HT-29 (cell line): ENCODE measurements around the gene RGS7. TPM values are rescaled to one million over a fixed set of nuclear protein-coding genes. Genes with fewer than 3 reads are reported as not detected.

ENCODE experiments used
- DNase-seq: peaks from one replicate; pipeline ENCODE4 v3.0.0-alpha.2; 2015; ENCODE audit warnings: low spot score
- total RNA-seq: library from RNA; depleted of rRNA; stranded (reverse); fragments of >200 nt; shearing (Covaris generic); gene quantifications from 2 replicates; pipeline ENCODE4 v1.2.3, GENCODE V29; 2014

Gene RGS7
- total RNA-seq, 1 experiment from 2014 or later = 0.31 TPM

DNA sequence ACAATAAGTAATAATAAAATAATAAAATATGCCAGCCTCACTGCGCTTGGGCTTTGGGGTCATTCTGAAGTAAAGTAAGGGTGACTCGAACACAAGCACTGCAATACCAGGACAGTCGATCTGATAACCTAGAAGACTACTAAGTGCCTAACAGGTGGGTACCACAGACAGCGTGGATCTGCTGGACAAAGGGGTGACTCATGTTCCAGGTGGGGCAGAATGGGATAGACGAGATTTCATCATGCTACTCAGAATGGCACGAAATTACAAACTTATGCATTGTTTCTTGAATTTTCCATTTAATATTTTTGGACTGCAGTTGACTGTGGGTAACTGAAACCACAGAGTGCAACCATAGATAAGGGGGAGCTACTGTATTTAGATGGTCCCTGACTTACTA lies 523.9 kb downstream of the RGS7 start:
- no peak for DNase-seq

DNA sequence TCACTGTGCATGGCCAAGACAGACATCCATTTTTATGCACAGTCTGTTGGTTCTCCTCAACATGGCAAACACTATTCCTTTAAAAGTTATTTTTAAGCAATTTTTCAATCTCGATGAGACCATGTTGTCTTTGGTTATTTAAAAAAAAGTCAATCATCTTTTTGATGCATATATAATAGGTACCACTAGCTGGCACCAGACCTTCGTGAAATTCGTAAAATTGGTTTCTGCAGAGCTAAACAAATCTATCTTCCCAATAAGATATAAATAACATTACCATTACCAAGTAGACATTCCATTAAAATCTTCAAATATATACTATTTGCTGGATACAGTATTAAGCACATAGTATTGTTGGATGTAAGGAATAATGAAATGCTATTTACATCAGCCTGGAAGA lies 525.1 kb downstream of the RGS7 start:
- DNase-seq = no peak

DNA sequence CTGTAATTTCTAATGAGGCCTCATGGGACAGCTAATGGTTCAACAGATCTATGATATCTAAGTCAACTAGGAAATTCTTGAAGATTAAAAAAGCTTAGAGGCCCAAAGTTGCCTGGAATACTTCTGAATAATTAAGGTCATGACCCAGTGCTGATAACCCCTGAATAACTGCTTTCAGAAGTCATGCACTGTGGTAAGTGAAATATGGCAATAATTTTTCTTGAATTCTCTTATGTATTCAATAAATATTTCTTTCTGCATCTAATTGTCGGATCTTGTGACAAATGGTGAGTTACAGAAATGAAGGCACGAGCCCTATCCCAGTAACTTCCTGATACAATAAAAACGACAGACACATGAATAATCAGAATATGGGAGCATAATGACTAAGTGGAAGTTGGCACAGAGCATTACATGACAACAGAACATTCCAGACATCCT lies 525.8 kb downstream of the RGS7 start:
- peak; percentile 24 for DNase-seq

DNA sequence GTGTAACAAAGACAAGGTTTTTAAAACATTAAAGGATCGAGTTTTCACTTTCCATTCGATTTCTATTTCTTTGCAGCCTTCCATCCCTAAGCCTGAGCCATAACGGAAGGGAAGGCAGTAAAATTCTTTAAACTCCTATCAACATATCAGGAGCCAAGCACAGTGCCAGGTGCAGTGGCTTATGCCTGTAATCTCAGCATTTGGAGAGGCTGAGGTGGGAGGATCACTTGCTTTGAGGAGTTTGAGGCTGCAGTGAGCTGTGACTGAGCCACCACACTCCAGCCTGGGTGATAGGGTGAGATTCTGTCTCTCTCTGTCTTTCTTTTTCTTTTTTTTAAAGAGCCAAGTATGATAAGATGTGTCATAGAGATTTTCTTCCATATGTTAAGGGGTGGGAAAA lies 527.5 kb downstream of the RGS7 start:
- DNase-seq = no peak

DNA sequence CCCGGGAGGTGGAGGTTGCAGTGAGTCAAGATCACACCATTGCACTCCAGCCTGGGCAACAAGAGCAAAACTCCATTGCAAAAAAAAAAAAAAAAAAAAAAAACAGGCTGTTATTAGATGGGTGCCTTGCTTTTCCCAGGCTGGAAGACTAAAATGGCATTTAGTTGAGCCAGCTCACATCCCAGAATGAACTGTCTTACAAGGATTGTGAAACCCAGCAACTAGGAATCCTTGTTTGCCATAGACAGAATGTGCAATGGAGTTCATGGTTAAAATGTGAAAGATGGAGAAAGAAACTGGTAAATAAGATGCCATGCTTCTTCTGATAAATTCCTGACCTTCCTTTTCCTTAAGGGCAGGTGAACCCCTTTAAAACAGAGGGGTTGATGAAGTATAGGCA lies 529.2 kb downstream of the RGS7 start:
- DNase-seq = no peak

DNA sequence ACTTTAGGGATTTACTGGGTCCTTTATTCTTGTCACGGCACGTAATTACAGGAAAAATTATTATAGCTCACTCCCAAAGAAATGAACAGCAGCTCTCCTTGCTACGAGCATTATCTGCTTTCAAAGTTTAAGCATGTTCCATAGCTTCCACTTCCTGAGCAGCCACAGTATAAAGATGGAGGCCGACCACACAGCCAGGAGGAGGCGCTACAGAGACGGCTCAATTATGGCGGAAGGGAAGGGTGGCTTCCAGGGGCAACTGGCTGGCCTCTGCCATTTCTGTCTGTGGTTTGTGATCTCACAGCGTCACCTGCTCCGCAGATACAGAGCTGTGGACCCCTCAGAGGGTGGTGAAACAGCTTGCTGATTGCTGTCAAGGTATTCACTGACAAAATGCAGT lies 532.8 kb downstream of the RGS7 start:
- DNase-seq = no peak

DNA sequence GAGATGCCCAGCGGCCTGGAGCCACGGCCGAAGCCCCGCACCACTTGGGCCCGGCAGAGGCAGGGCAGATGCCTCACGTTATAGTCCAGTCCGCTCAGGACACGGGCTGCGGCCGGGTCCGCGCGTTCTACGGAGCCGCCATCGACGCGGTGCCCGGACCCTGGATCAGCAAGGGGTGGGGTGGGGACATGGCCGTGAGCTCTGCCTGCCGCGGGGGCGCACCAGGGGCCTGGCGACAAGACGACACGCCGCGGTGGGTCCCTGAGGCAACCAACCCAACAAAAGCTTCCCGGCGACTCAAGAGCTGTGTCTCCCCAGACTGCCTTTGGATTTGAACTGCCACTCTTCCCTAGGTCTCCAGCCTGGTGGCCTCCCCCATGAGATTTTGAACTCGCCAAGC lies 533.6 kb downstream of the RGS7 start:
- no peak for DNase-seq

DNA sequence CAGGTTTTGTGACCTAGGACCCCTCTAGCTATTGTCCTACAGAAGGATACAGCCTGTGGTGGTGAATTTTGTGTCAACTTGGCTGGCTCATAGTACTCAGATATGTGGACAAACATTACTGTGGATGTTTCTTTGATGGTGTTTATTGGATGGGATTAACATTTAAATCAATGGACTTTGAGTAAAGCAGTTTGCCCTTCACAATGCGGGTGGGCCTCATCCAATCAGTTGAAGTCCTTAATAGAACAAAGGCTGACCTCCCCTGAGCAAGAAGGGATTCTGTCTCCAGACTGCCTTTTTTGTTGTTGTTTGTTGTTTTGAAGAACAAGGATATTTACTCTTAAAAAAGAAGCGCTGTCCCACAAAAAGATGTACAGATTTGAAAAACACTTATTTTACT lies 535.1 kb downstream of the RGS7 start:
- no peak for DNase-seq

DNA sequence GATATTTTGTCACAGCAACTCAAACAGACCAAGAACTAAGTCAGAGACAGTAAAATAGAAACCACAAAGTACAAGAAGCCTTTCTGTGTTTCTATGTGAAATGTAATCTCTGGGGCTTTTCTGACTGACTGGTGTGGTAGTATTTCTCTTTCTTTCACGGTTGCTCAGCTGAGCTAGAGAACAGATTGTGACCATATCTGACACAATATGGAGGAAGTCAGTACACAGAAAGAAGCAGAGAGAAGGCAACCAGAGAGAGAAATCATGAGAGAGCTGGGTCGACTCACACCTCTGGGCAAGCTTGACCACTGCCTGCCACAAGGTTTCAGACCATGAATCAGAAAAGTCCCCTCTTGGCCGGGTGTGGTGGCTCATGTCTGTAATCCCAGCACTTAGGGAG lies 536.2 kb downstream of the RGS7 start:
- DNase-seq = no peak

DNA sequence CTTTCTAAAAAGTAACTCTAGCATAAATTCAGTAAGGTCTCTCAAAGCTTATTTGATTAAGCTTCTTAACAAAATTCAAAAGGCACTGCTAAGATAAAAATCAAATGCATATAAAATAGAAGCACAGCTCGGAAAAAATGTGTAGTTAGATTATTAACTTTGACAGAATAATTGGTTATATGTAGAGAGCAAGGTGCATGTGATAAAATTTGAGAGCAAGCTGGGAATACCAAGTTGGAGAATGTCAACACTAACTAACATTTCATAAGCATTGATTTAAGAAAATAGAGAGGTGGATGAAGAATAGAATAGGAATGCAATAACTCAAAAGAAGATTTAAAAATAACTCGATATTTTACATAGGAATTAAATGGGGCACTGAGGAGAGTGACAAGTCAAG lies 540.5 kb downstream of the RGS7 start:
- DNase-seq = no peak

DNA sequence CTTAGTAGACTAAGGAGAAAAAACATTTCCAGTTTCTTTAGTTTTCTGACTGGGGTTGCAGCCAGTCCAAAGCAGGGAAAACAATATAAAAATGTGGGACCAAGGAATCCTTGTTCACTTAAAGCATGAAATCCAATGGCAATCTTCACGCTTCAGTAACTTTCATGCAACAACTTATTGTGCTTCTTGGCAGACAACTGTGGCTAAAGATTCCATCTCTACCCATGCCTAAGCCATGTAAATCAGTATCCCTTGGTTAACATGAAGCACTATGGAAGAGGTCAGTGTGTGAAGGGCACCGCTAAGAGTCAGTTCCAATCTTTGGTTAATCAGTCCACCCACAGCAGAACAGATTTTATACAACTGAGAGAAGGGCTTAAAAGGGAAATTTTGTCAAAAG lies 543.3 kb downstream of the RGS7 start:
- no peak for DNase-seq

DNA sequence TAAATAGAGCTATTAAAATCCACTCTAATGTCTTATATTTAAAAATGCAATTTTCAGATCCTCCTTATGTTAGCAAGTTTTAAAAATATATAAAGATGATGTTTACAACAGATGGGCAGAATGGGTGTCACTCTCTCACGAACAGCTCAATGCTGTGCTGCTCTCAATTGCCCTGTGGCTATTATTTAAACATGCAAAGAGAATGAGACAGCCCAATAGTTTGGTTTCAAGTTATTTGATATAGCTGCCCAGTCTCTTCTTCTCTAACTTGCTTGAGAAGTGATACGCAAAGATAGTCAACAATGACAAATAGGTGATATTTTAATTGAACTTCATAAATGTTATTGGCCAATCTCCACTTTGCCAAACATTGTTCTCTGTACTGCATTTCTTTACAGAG lies 545.7 kb downstream of the RGS7 start:
- no peak for DNase-seq

DNA sequence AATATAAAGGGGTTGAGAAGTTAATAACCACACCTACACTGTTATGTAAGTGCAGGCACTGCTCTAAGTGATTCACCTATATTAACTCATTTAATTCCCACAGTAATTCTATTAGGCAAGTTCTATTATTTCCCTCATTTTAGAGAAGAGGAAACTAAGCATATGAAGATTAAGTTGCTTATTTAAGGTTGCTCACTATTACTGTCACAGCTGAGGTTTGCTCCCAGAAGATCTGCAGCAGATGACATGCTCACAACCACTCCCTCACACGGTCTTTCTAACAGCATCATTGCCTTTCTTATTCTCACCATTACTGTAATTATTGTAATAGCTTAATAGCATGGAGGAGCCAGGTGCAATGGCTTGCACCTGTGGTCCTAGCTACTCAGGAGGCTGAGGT lies 548.6 kb downstream of the RGS7 start:
- DNase-seq = no peak

DNA sequence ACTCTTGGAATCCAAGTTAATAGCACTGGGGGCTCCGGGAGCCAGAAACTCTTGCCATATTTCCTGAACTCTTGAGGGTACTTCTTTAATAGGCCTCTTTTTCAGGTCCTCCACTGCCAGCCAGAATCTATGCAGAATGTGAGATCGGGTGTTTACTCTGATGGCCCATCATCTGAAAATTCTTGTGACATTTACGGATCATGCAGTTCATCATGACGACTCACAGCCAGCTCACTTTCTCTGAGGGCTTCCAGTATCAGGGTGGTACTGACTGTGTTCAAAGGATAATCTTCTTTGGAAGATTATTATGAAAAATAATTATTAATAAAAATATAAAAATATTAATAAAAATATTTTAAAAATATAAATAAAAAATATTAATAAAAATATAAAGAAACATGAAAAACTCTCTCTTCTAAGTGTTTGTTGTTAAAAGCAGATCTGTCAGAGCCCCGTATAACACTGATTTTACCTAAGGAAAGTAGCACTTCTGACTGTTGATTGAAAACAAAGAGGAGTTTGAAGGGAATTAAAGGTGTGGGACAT lies 550.7 kb downstream of the RGS7 start:
- DNase-seq = no peak

DNA sequence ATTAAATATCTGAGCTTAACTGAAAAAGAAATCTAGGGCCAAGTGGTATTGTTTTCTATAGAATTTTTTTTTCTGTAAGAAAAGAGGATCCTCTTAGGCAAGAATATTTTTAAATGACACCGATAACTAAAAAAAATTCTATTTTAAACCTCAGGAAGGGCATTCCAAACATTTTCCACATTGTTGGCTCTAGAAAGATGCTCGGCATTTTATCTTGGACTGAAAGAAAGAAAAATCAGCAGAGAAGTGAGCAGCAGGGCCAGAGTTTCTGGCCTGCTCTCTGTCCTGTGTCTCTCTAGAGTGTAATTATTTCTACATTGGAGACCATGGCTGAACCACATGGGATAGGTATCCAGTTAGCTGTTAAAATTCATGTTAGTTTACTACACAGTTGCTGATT lies 552.5 kb downstream of the RGS7 start:
- DNase-seq = no peak

DNA sequence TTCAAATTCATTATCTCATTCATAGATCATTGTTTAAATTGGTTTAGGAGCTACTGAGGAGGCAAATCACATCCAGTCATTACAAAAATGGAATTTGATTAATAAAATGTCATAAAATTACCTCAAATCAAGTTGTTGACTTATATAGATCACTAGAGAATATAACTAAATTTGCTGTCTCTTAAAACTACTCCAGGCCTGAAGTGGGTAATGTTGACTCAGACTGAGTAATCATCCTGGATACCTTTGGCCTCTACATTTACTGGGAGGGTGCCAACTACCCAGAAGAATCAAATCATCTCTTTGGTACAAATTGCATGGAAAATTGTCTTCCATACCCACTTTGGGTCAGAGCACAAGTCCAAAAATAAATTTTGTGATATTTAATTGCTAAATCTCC lies 553.9 kb downstream of the RGS7 start:
- peak; percentile 71 for DNase-seq

DNA sequence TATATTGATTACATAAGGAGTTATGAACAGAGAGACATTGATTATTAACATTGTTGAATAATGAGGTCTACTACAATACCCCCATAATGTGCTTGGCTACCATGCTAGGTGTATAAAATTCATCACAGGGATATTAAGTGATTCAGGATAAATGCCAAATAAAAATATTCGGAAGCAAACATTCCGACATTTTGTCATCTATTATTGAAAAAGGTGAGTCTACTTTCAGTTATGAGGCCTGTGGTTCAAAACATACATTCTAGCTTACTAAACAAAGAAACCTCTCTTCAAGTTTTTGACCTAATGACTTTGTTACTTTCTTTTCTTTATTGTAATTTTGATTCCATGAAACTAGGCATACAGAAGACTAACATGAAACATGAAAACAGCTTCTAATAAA lies 554.7 kb downstream of the RGS7 start:
- no peak for DNase-seq

DNA sequence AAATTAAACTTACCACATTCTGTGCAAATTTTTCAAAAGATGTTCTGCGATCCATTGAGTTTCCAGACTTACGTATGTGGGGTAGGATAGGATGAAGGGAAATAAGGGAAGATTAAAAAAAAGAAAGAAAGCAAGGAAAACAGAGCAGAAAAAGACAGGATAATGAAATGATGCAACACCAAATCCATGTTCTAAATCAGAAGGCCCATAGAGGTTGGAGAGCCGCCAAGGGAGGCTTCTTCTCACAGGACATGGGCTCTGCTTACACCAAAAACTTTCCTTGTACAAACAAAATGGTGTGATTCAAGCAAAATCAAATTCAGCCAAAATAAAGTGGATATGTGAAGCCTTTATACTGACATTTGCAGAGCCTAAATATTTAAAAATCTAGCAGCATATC lies 555.6 kb downstream of the RGS7 start:
- no peak for DNase-seq

DNA sequence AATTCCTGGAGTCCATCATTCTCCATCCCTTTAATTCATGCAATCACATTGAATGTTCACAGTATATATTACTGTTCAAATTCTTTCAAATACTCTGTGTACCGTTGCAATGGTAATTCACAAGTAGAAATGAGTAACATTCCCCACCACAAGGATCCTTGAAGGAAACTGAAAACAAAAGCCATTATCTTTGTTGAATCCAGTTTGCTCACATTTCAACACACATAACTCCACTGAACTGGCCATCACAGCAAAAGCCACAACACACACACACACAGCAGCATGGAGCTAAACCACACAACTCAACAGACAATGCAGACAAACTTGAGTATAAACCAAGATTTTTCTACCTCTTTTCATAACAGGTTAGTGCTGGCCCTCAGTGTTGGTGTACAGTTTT lies 556.7 kb downstream of the RGS7 start:
- no peak for DNase-seq

DNA sequence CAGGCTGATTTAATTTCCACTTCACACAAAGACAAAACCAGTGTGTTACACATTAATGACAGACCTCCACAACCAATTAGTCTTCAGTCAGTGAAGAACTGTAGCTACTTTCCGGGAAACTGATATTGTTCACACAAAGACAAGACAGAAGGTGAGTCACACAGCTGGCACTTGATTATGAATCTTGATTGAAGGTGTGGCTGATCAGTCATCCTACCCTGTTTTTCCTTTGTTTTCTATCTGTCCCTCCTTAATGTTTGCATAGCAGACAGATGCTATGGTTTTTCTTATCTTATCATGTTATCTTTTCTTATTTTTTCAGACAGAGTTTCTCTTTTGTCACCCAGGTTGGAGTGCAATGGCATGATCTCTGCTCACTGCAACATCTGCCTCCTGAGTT lies 560.0 kb downstream of the RGS7 start:
- peak; percentile 18 for DNase-seq

DNA sequence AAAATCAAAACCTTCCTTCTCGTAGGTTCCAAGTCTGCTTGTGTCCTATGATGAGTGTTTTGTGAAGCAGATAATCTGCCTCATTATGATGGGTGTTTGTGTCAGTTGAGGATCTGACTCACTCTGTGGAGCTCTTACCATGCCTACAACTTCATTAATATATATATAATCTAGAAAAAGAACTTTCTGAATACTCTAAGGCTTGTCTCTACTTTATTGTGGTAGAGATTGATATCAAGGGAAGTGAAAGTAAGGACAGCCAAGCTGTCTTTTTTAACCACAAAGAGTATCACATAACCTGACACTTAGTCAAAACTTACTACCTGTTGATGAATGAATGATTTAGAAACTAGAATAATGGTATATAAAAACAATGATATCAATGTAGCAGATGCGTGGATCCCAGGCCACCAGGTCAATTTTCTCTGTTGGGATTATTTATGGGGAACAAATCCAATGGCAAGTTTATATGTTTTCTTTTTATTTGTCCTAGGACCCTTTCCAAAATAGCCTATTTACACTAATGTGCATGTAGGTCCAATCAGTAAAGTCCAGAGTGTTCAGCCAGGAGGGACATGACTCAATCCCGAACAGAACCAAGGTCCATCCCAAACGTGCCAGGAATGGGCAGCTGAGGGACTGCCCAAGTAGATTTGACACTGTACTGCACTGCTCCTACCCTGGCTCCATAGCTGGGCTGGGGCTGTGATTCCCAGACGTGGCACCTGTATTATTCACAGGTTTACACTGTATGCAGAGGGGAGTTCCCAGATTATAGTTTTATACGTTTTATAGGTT lies 562.8 kb downstream of the RGS7 start:
- no peak for DNase-seq

DNA sequence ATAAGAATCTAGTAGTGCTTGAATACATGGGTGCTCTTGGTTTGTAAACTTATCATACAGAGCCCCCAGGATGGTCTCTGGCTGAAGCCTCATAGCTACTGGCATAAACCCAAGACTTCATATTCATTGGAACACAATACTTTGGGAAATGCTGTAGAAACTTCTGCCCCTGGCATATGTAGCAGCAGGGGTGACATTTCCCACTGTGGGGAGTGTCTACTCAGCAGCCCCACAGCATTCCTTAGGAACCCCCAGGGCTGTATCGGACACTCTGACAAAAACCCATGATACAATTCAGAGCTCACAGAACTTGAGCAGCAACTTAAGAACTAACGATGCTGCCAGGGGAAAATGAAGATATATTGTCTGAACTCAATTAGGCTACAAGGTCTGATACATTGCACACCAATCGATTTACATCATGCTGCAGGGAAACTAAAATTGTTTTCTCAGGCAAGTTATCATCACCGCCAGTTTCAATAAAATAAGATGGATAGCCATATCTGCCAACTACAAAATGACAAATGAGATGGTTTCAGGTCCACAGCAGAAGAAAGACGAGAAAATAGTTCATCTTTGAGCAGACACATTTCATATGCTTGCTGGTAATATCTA lies 564.0 kb downstream of the RGS7 start:
- DNase-seq = no peak

DNA sequence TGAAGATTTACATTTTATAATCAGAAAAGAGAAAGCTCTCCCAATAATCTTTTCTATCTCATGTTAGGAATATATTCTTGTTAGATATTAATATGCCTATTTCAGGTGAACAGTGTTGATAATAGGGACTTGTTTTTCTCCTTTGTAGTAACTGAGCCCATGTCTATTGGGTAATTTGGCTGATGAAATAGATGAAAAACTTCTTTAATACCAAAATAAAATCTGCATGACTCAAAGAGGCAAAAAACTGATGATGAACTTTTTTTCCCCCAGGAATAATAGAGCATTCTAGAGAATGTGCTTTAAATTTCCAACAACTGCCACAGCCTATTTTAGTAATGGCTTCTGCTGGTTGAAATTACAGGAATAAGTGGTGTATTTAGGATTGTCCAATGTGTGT lies 566.1 kb downstream of the RGS7 start:
- DNase-seq = no peak
